ENCODE data around the gene TECTA. TPM values are rescaled to one million over a fixed set of nuclear protein-coding genes. Genes with fewer than 3 reads are reported as not detected.
"Not testable (repeated sequence)": the region's sequence is repeated elsewhere in the genome, so short reads cannot be mapped to it uniquely, and the experiment has no call there.

TECTA gene
- total RNA-seq, 1 donor from 2014 or later = 0.16 TPM

GRCh38 chr11:121145826-121146225 is 44.8 kb downstream of the TECTA start:
- H3K27me3 Mint-ChIP-seq (ENCODE audit: insufficient read depth) = no peaks in the 10 kb centered on the region
- no peaks in the 10 kb centered on the region for H3K4me1 Mint-ChIP-seq (ENCODE audit: low read depth)
- H3K4me3 Mint-ChIP-seq = no peak overlapping the region
- H3K9me3 Mint-ChIP-seq = no peaks in the 10 kb centered on the region
- H3K27ac Mint-ChIP-seq = no peak overlapping the region
- intact Hi-C loops (cut with micrococcal nuclease) = no loop called here
- DNase-seq (ENCODE audit: low spot score) = no peak
- no peaks in the 10 kb centered on the region for H3K36me3 Mint-ChIP-seq (ENCODE audit: low read depth)

GRCh38 chr11:121149116-121149515 is 48.1 kb downstream of the TECTA start:
- Mint-ChIP-seq H3K27me3 (ENCODE audit: insufficient read depth) (peaks cover 6% of the 10 kb centered on the region), H3K27ac (no peak overlapping the region), H3K4me3 (no peak overlapping the region), H3K36me3 (ENCODE audit: low read depth) (no peaks in the 10 kb centered on the region), H3K4me1 (ENCODE audit: low read depth) (no peaks in the 10 kb centered on the region), H3K9me3 (no peaks in the 10 kb centered on the region)
- intact Hi-C loops (cut with micrococcal nuclease) = no loop called here
- DNase-seq (ENCODE audit: low spot score) = no peak

- intact Hi-C loops (cut with micrococcal nuclease) = no loop called here
- Mint-ChIP-seq H3K27me3 (ENCODE audit: insufficient read depth) (peaks cover 6% of the 10 kb centered on the region), H3K9me3 (no peaks in the 10 kb centered on the region), H3K36me3 (ENCODE audit: low read depth) (no peaks in the 10 kb centered on the region), H3K27ac (no peak overlapping the region), H3K4me3 (no peak overlapping the region), H3K4me1 (ENCODE audit: low read depth) (no peaks in the 10 kb centered on the region)
- no peak for DNase-seq (ENCODE audit: low spot score)
Measured at GRCh38 chr11:121151207-121151688, 50.2 kb downstream of the TECTA start.

GRCh38 chr11:121152764-121153163 is 51.7 kb downstream of the TECTA start:
- no peak for DNase-seq (ENCODE audit: low spot score)
- no peak overlapping the region for H3K27ac Mint-ChIP-seq
- H3K27me3 Mint-ChIP-seq (ENCODE audit: insufficient read depth) = peaks cover 6% of the 10 kb centered on the region
- H3K4me1 Mint-ChIP-seq (ENCODE audit: low read depth) = no peaks in the 10 kb centered on the region
- H3K36me3 Mint-ChIP-seq (ENCODE audit: low read depth) = no peaks in the 10 kb centered on the region
- H3K9me3 Mint-ChIP-seq = no peaks in the 10 kb centered on the region
- intact Hi-C loops (cut with micrococcal nuclease) = no loop called here
- H3K4me3 Mint-ChIP-seq = no peak overlapping the region

GRCh38 chr11:121153472-121153871 is 52.4 kb downstream of the TECTA start:
- no peak for DNase-seq (ENCODE audit: low spot score)
- Mint-ChIP-seq H3K36me3 (ENCODE audit: low read depth) (no peaks in the 10 kb centered on the region), H3K4me1 (ENCODE audit: low read depth) (no peaks in the 10 kb centered on the region), H3K27me3 (ENCODE audit: insufficient read depth) (peaks cover 6% of the 10 kb centered on the region), H3K27ac (no peak overlapping the region), H3K4me3 (no peak overlapping the region), H3K9me3 (no peaks in the 10 kb centered on the region)
- intact Hi-C loops (cut with micrococcal nuclease) = no loop called here

GRCh38 chr11:121154486-121155314 is 53.7 kb downstream of the TECTA start:
- no peaks in the 10 kb centered on the region for H3K4me1 Mint-ChIP-seq (ENCODE audit: low read depth)
- H3K9me3 Mint-ChIP-seq = no peaks in the 10 kb centered on the region
- intact Hi-C loops (cut with micrococcal nuclease) = no loop called here

DNA sequence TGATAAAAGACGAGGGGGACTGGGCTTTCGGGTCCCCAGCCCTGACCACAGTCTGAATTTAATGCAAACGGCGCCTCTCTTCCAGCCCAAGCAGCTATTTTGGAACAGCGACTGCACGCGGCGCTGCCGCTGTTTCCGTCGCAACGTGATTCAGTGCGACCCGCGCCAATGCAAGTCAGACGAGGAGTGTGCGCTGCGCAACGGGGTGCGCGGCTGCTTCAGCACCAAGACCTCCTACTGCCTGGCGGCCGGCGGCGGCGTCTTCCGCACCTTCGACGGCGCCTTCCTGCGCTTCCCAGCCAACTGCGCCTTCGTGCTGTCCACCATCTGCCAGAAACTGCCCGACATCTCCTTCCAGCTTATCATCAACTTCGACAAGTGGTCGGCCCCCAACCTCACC is 56.7 kb downstream of the TECTA start:
- H3K4me1 Mint-ChIP-seq (ENCODE audit: low read depth) = no peaks in the 10 kb centered on the region
- no peaks in the 10 kb centered on the region for H3K36me3 Mint-ChIP-seq (ENCODE audit: low read depth)
- no peak overlapping the region for H3K27ac Mint-ChIP-seq
- peaks cover 12% of the 10 kb centered on the region for H3K27me3 Mint-ChIP-seq (ENCODE audit: insufficient read depth)
- intact Hi-C loops (cut with micrococcal nuclease) = no loop called here
- H3K4me3 Mint-ChIP-seq = no peak overlapping the region
- H3K9me3 Mint-ChIP-seq = no peaks in the 10 kb centered on the region
- no peak for DNase-seq (ENCODE audit: low spot score)

More at GRCh38 chr11:121154486-121155314, 53.7 kb downstream of the TECTA start:
- H3K27me3 Mint-ChIP-seq (ENCODE audit: insufficient read depth) = peaks cover 6% of the 10 kb centered on the region
- H3K27ac Mint-ChIP-seq = no peak overlapping the region
- no peak for DNase-seq (ENCODE audit: low spot score)
- H3K36me3 Mint-ChIP-seq (ENCODE audit: low read depth) = no peaks in the 10 kb centered on the region
- no peak overlapping the region for H3K4me3 Mint-ChIP-seq

DNA sequence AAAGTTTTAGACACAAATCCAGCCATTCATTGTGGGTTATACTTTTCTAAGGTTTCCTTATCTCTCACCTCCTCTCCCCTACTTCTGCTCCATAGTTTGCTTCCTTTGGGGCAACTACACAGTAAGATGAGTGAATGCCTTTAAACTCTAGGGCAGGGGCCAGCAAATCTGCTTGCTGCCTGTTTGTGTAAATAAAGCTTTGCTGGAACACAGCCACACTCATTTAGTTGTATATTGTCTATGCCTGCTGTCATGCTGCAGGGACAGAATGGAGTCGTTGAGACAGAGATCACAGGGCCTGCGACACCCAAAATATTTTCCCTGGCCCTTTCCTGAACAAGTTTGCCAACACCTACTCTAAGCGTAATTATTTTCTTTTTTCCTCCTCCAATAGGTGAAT is 58.7 kb downstream of the TECTA start:
- H3K9me3 Mint-ChIP-seq = no peaks in the 10 kb centered on the region
- intact Hi-C loops (cut with micrococcal nuclease) = no loop called here
- H3K4me1 Mint-ChIP-seq (ENCODE audit: low read depth) = peaks cover 11% of the 10 kb centered on the region
- no peak for DNase-seq (ENCODE audit: low spot score)
- no peak overlapping the region for H3K27ac Mint-ChIP-seq
- H3K4me3 Mint-ChIP-seq = no peak overlapping the region
- H3K27me3 Mint-ChIP-seq (ENCODE audit: insufficient read depth) = peaks cover 6% of the 10 kb centered on the region
- H3K36me3 Mint-ChIP-seq (ENCODE audit: low read depth) = no peaks in the 10 kb centered on the region

DNA sequence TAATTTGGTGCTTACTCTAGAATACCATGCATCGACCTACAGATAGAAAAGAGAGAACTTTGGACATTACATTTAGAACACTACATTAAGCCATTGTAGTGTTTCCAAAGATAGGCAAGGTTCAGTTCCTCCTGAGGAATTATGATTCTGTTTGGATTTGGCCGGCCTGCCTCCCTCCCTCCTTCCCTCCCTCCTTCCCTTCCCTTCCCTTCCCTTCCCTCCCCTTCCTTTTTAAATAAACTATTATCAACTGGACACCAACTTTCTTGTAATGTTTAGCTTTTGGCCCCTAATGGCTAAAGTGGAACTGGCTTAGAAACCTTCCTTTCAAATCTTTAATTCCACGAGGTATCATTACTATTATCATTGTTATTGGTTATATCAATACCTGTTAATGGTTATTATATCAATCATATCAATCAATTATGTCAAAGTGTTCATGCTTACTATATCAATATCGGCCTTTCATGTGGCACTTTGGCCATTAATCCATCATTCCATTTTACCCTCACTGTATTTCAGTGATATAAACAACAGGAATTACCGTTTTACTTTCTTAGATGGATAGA is 60.4 kb downstream of the TECTA start:
- intact Hi-C loops (cut with micrococcal nuclease) = no loop called here
- Mint-ChIP-seq H3K36me3 (ENCODE audit: low read depth) (no peaks in the 10 kb centered on the region), H3K4me3 (no peak overlapping the region), H3K27me3 (ENCODE audit: insufficient read depth) (peaks cover 6% of the 10 kb centered on the region), H3K4me1 (ENCODE audit: low read depth) (peaks cover 11% of the 10 kb centered on the region), H3K27ac (no peak overlapping the region), H3K9me3 (no peaks in the 10 kb centered on the region)
- DNase-seq (ENCODE audit: low spot score) = no peak

GRCh38 chr11:121163658-121164308 is 62.7 kb downstream of the TECTA start:
- intact Hi-C loops (cut with micrococcal nuclease) = no loop called here
- H3K9me3 Mint-ChIP-seq = no peaks in the 10 kb centered on the region
- peaks cover 6% of the 10 kb centered on the region for H3K27me3 Mint-ChIP-seq (ENCODE audit: insufficient read depth)
- H3K27ac Mint-ChIP-seq = peak overlapping the region; percentile 4
- DNase-seq (ENCODE audit: low spot score) = no peak
- peaks cover 11% of the 10 kb centered on the region for H3K4me1 Mint-ChIP-seq (ENCODE audit: low read depth)
- H3K36me3 Mint-ChIP-seq (ENCODE audit: low read depth) = no peaks in the 10 kb centered on the region
- H3K4me3 Mint-ChIP-seq = no peak overlapping the region

DNA sequence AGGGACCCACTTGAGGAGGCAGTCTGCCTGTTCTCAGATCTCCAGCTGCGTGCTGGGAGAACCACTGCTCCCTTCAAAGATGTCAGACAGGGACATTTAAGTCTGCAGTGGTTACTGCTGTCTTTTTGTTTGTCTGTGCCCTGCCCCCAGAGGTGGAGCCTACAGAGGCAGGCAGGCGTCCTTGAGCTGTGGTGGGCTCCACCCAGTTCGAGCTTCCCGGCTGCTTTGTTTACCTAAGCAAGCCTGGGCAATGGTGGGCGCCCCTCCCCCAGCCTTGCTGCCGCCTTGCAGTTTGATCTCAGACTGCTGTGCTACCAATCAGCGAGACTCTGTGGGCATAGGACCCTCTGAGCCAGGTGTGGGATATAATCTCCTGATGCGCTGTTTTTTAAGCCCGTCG is 76.6 kb downstream of the TECTA start:
- DNase-seq (ENCODE audit: low spot score); H3K4me1 Mint-ChIP-seq (ENCODE audit: low read depth); H3K36me3 Mint-ChIP-seq (ENCODE audit: low read depth); H3K27me3 Mint-ChIP-seq (ENCODE audit: insufficient read depth); intact Hi-C loops (cut with micrococcal nuclease); H3K4me3 Mint-ChIP-seq; H3K27ac Mint-ChIP-seq: not testable (repeated sequence)
- H3K9me3 Mint-ChIP-seq = peaks cover 35% of the 10 kb centered on the region

- peaks cover 10% of the 10 kb centered on the region for H3K27me3 Mint-ChIP-seq (ENCODE audit: insufficient read depth)
- peaks cover 35% of the 10 kb centered on the region for H3K9me3 Mint-ChIP-seq
Measured at GRCh38 chr11:121179306-121179705, 78.3 kb downstream of the TECTA start.

DNA sequence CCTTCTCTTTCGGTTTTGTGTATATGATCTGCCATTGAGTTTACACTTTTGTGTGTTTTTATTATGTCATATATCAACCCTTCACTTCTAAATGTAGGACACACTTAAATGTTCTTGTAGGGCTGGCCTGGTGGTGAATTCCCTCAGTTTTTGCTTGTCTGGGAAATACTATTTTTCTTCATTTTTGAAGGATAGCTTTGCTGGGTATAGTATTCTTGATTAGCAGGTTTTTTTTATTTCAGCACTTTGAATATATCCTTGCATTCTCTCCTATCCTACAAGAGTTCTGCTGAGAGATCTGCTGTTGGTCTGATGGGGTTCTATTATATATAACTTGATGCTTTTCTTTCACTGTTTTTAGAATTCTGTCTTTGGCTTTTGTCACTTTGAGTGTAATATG is 79.1 kb downstream of the TECTA start:
- Mint-ChIP-seq H3K4me1 (ENCODE audit: low read depth) (no peaks in the 10 kb centered on the region), H3K27me3 (ENCODE audit: insufficient read depth) (peaks cover 12% of the 10 kb centered on the region), H3K27ac (no peak overlapping the region), H3K4me3 (no peak overlapping the region), H3K9me3 (peaks cover 35% of the 10 kb centered on the region), H3K36me3 (ENCODE audit: low read depth) (no peaks in the 10 kb centered on the region)
- intact Hi-C loops (cut with micrococcal nuclease) = no loop called here
- DNase-seq (ENCODE audit: low spot score) = no peak

More at GRCh38 chr11:121179306-121179705, 78.3 kb downstream of the TECTA start:
- Mint-ChIP-seq H3K4me3 (no peak overlapping the region), H3K36me3 (ENCODE audit: low read depth) (no peaks in the 10 kb centered on the region), H3K4me1 (ENCODE audit: low read depth) (no peaks in the 10 kb centered on the region), H3K27ac (no peak overlapping the region)
- DNase-seq (ENCODE audit: low spot score) = no peak
- intact Hi-C loops (cut with micrococcal nuclease) = no loop called here
